ENCODE measurements around the gene TBC1D9. TPM values are rescaled to one million over a fixed set of nuclear protein-coding genes. Genes with fewer than 3 reads are reported as not detected.
"Not testable (repeated sequence)": the region's sequence is repeated elsewhere in the genome, so short reads cannot be mapped to it uniquely, and the experiment has no call there.

The TBC1D9 gene
- total RNA-seq, 4 donors from 2014 or later: 13.0 to 79.2 (median 19.1) TPM

- H3K9me3 ChIP-seq: no peaks in the 10 kb centered on the region
- H3K4me3 ChIP-seq: peak overlapping the region in 1 of 4 donors; percentile 26
- no peaks in the 10 kb centered on the region for H3K27me3 ChIP-seq
- no peak for DNase-seq
- H3K27ac ChIP-seq: peak overlapping the region in 2 of 4 donors; percentile 20 to 99
- TF ChIP-seq, protein P1, sequence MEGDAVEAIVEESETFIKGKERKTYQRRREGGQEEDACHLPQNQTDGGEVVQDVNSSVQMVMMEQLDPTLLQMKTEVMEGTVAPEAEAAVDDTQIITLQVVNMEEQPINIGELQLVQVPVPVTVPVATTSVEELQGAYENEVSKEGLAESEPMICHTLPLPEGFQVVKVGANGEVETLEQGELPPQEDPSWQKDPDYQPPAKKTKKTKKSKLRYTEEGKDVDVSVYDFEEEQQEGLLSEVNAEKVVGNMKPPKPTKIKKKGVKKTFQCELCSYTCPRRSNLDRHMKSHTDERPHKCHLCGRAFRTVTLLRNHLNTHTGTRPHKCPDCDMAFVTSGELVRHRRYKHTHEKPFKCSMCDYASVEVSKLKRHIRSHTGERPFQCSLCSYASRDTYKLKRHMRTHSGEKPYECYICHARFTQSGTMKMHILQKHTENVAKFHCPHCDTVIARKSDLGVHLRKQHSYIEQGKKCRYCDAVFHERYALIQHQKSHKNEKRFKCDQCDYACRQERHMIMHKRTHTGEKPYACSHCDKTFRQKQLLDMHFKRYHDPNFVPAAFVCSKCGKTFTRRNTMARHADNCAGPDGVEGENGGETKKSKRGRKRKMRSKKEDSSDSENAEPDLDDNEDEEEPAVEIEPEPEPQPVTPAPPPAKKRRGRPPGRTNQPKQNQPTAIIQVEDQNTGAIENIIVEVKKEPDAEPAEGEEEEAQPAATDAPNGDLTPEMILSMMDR (IDR thresholded peaks at IDR 0.05): no peak
- no peak for TF ChIP-seq POLR2A (IDR thresholded peaks at IDR 0.05)
- H3K36me3 ChIP-seq: no peaks in the 10 kb centered on the region
- H3K4me1 ChIP-seq: peaks cover 0 to 8% (median 0%) of the 10 kb centered on the region in 4 donors
These were observed 2.9 kb downstream of the TBC1D9 start for GRCh38 chr4:140753329-140753728.

- Histone ChIP-seq H3K4me1 (peaks cover 0 to 8% (median 0%) of the 10 kb centered on the region in 4 donors), H3K27me3 (no peaks in the 10 kb centered on the region), H3K9me3 (no peaks in the 10 kb centered on the region), H3K36me3 (no peaks in the 10 kb centered on the region), H3K4me3 (peak overlapping the region in 1 of 4 donors; percentile 26), H3K27ac (peak overlapping the region in 2 of 4 donors; percentile 20 to 99)
- TF ChIP-seq POLR2A (IDR thresholded peaks at IDR 0.05): no peak
- TF ChIP-seq, protein P1 (IDR thresholded peaks at IDR 0.05): no peak
- no peak for DNase-seq
These were observed 3.7 kb downstream of the TBC1D9 start for GRCh38 chr4:140752291-140753068.

DNA sequence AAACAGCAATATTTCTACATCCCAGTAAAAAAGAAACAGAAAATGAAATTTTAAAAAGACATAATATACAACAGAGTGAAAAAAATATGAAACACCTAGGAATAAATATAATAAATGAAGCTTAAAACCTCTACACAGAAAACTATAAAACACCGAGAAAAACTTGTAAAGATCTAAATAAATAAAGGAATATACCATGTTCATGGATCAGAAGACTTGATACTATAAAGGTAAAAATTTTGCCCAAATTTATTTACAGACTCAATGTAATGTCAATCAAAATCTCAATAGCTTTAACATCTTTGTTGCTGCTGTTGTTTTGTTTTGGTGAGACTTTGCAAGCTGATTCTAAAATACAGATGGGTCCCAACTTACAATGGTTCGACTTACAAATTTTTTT, 5.7 kb downstream of the TBC1D9 start:
- peaks cover 0 to 8% (median 0%) of the 10 kb centered on the region in 4 donors for H3K4me1 ChIP-seq
- no peaks in the 10 kb centered on the region for H3K9me3 ChIP-seq
- TF ChIP-seq, protein P1 (IDR thresholded peaks at IDR 0.05): no peak
- no peak for TF ChIP-seq POLR2A (IDR thresholded peaks at IDR 0.05)
- no peak overlapping the region for H3K27ac ChIP-seq
- DNase-seq: no peak
- H3K4me3 ChIP-seq: no peak overlapping the region
- no peaks in the 10 kb centered on the region for H3K27me3 ChIP-seq
- H3K36me3 ChIP-seq: no peaks in the 10 kb centered on the region

- H3K27me3 ChIP-seq: no peaks in the 10 kb centered on the region
- no peak overlapping the region for H3K4me3 ChIP-seq
- no peak overlapping the region for H3K27ac ChIP-seq
- H3K4me1 ChIP-seq: peaks cover 0 to under 1% (median 0%) of the 10 kb centered on the region in 4 donors
- H3K9me3 ChIP-seq: no peaks in the 10 kb centered on the region
- TF ChIP-seq POLR2A (IDR thresholded peaks at IDR 0.05): no peak
- TF ChIP-seq, protein P1 (IDR thresholded peaks at IDR 0.05): no peak
- DNase-seq: no peak
- no peaks in the 10 kb centered on the region for H3K36me3 ChIP-seq
These were observed 8.0 kb downstream of the TBC1D9 start for GRCh38 chr4:140748171-140748570.

DNA sequence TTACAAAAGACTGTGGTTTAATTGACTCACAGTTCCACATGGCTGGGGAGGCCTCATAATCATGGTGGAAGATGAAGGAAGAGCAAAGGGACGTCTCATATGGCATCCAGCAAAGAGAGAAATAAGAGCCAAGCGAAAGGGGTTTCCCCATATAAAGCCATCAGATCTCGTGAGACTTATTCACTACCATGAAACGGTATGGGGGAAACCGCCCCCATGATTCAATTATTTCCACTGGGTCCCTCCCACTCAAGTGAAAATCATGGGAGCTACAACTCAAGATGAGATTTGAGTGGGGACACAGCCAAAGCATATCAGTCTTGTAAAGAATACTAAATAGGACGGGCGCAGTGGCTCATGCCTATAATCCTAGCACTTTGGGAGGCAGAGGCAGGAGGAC, 9.6 kb downstream of the TBC1D9 start:
- not testable (repeated sequence) for DNase-seq, H3K4me1 ChIP-seq, H3K27ac ChIP-seq, H3K27me3 ChIP-seq, H3K9me3 ChIP-seq, H3K4me3 ChIP-seq, H3K36me3 ChIP-seq

DNA sequence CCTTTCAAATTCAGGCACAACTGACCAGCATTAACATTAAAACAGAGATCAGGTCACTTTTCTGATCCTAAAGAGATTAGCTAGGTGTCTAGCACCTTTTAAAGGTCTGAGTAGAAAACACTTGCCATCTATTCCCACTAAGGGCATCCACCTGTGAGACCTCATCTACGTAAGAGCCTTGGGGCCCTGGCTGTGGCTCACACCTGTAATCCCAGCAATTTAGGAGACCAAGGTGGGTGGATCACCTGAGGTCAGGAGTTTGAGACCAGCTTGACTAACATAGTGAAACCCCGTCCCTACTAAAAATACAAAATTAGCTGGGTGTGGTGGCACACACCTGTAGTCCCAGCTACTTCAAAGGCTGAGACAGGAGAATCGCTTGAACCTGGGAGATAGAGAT, 11.8 kb downstream of the TBC1D9 start:
- no peak for DNase-seq
- H3K4me1 ChIP-seq: peaks cover 0 to 5% (median 1%) of the 10 kb centered on the region in 4 donors
- TF ChIP-seq, protein P1 (IDR thresholded peaks at IDR 0.05): no peak
- no peak for TF ChIP-seq POLR2A (IDR thresholded peaks at IDR 0.05)
- no peaks in the 10 kb centered on the region for H3K36me3 ChIP-seq
- H3K27ac ChIP-seq: peak overlapping the region in 2 of 4 donors; percentile 9 to 74
- H3K4me3 ChIP-seq: no peak overlapping the region
- no peaks in the 10 kb centered on the region for H3K9me3 ChIP-seq
- no peaks in the 10 kb centered on the region for H3K27me3 ChIP-seq
